PC-3 (cell line): Measurements from ENCODE around the gene UPK1A.

Experiments used
- EZH2phosphoT487 ChIP-seq: fragments of 300-600 bp; sonication (generic); IDR thresholded peaks from 2 replicates; pipeline ENCODE4 v1.6.1; 2018; ENCODE audit warnings: mild to moderate bottlenecking, antibody characterized with exemption, low read length, borderline replicate concordance
- TF ChIP-seq, protein P1 (sequence below): fragments of 300-600 bp; sonication (generic); conservative IDR thresholded peaks from 2 replicates; pipeline ENCODE4 v1.5.1; 2017; ENCODE audit warnings: antibody characterized with exemption, low read depth, mild to moderate bottlenecking, low read length

DNA sequence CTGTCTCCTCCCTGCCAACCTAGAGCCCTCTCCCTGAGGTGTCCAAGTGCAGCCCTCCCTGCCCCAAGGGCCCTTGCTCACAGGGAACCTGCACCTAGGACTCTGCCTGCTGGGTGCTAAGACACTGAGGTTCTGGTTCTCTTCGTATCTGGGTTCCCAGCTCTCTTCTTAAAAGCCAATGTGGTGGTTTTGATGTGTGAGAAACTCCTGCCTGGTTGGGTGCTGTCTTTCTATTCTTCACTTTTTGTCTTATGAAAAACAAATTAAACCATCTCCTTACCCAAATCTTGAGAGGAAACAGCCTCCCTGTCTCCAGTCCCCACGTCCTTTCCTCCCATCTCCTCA, 47.2 kb downstream of the UPK1A start:
- TF ChIP-seq, protein P1, sequence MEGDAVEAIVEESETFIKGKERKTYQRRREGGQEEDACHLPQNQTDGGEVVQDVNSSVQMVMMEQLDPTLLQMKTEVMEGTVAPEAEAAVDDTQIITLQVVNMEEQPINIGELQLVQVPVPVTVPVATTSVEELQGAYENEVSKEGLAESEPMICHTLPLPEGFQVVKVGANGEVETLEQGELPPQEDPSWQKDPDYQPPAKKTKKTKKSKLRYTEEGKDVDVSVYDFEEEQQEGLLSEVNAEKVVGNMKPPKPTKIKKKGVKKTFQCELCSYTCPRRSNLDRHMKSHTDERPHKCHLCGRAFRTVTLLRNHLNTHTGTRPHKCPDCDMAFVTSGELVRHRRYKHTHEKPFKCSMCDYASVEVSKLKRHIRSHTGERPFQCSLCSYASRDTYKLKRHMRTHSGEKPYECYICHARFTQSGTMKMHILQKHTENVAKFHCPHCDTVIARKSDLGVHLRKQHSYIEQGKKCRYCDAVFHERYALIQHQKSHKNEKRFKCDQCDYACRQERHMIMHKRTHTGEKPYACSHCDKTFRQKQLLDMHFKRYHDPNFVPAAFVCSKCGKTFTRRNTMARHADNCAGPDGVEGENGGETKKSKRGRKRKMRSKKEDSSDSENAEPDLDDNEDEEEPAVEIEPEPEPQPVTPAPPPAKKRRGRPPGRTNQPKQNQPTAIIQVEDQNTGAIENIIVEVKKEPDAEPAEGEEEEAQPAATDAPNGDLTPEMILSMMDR, result no peak
- TF ChIP-seq EZH2phosphoT487, result no peak
